ENCODE data around the gene BTBD10. TPM values are rescaled to one million over a fixed set of nuclear protein-coding genes. Genes with fewer than 3 reads are reported as not detected.
"Not testable (repeated sequence)": the region's sequence is repeated elsewhere in the genome, so short reads cannot be mapped to it uniquely, and the experiment has no call there.

BTBD10 gene
- total RNA-seq, 1 experiment from 2014 or later, result 27.7 TPM

DNA sequence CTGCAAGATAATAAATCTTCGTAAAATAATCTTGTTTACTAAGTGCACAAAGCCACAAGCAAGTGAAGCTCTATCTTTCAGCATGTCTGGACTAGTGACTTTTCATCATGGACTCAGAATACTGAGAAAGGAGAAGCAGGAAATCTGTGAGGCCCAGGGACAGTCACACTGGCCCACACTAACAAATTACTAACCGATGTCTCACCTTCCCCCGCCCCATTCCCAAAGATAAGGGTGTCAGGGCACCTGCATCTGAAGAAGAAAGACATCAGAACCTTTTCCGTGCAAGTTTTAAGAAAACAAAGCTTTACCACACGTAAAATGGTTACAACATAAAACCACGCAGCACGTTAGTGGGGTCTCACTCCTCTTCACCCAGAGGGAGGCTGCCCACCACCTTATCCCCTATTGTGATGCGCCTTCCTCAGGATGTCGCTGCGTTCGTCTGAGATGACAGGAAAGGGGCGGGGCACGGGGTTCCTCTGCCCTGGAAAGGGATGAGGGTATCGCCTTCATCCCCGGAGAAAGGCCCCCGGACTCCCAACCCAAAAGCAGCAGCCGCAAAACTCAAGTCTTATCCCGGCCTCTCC is 616 bp downstream of the BTBD10 start:
- Histone ChIP-seq H3K27me3 (ENCODE audit: control insufficient read depth, insufficient read depth, low read length) (no peaks in the 10 kb centered on the region), H3K36me3 (replicated peaks; ENCODE audit: control insufficient read depth, insufficient read depth, low read length) (no peaks in the 10 kb centered on the region), H3K4me3 (ENCODE audit: insufficient read depth, low read depth, low read length) (peak overlapping the region; percentile 79)
- DNase-seq, result peak; percentile 79

DNA sequence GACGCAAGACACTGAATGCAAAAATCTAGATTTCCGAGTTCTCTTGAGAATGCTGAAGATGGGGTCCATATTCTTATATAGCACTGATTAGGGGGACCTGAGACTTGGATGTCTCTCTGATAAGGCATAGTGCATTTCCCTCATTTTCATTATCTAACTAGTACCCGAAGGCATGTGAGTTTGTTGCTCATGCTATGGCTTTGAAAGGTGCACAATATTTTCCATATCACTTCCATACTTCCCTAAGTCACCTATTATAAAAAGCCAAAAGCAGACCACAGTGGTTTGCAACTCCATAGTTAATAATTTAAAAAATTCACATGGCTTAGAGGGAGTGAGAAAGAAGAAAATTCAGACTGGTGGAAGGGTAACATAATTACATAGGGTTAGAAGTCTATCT is 1.7 kb downstream of the BTBD10 start:
- H3K4me3 ChIP-seq (ENCODE audit: insufficient read depth, low read depth, low read length), result no peak overlapping the region
- H3K36me3 ChIP-seq (replicated peaks; ENCODE audit: control insufficient read depth, insufficient read depth, low read length), result no peaks in the 10 kb centered on the region
- no peaks in the 10 kb centered on the region for H3K27me3 ChIP-seq (ENCODE audit: control insufficient read depth, insufficient read depth, low read length)
- no peak for DNase-seq

DNA sequence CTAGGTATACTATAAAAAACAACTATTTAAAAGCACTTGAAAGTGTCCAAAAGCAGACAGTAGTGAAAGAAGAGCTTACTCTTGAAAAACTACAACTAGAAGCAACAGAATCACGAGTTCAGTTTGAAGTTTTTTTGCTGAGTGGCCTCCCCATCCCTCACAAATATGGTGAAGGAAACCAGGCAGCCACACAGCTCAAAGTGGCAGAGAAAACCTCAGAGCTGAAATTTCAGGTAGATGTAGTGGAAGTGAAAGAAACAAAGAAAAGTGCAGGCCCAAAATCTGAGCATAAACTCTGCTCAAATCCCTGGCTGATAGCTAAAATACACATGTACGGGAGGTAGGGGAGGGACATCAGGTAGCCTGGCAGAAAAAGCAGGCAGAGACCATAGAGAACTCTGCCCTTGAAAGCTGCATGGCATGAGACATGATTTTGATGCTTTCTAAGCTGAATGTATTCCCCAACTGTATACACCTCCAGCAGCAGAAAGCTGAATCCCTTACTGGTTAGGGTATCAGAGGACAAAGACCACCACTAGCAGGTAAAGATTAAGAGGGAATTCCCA is 12.1 kb downstream of the BTBD10 start:
- DNase-seq, result no peak
- Histone ChIP-seq H3K27me3 (ENCODE audit: control insufficient read depth, insufficient read depth, low read length) (no peaks in the 10 kb centered on the region), H3K4me3 (ENCODE audit: insufficient read depth, low read depth, low read length) (no peak overlapping the region), H3K36me3 (replicated peaks; ENCODE audit: control insufficient read depth, insufficient read depth, low read length) (no peaks in the 10 kb centered on the region)

DNA sequence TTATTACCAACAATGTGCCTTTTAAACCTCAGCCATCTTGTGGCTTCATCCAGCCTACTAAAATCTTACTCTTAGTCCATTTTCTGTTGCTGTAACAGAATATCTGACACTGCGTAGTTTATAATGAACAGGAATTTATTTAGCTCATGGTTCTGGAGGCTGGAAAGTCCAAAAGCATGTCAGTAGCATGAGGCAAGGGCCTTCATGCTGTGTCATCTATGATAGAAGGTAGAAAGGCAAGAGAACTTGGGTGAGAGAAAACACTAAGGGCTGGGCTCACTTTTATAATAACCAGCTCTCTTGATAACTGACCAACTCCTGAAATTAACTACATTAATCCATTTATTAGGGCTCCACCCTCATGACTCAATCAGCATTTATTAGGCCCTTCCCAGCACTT is 13.5 kb downstream of the BTBD10 start:
- no peak overlapping the region for H3K4me3 ChIP-seq (ENCODE audit: insufficient read depth, low read depth, low read length)
- no peaks in the 10 kb centered on the region for H3K36me3 ChIP-seq (replicated peaks; ENCODE audit: control insufficient read depth, insufficient read depth, low read length)
- H3K27me3 ChIP-seq (ENCODE audit: control insufficient read depth, insufficient read depth, low read length), result no peaks in the 10 kb centered on the region
- no peak for DNase-seq

DNA sequence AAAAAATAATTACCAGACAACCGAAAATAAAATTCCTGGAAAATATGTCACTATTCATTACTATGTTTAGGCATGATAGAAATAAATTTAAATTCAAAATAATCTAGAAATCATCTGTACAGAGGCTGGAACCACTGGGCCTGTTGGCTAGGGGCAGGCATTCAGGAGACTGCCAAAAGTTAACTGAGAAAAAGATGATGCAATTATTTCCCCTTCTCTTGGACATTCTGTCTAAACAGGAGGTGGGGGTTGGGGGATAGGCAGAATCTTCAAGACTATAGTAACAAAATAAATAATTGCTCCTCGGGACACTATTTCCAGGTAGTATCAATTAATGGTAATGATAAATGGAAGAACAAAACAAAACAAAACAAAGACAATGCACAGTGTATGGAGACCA is 14.1 kb downstream of the BTBD10 start:
- H3K4me3 ChIP-seq (ENCODE audit: insufficient read depth, low read depth, low read length), result no peak overlapping the region
- H3K36me3 ChIP-seq (replicated peaks; ENCODE audit: control insufficient read depth, insufficient read depth, low read length), result no peaks in the 10 kb centered on the region
- H3K27me3 ChIP-seq (ENCODE audit: control insufficient read depth, insufficient read depth, low read length), result no peaks in the 10 kb centered on the region
- DNase-seq, result no peak

DNA sequence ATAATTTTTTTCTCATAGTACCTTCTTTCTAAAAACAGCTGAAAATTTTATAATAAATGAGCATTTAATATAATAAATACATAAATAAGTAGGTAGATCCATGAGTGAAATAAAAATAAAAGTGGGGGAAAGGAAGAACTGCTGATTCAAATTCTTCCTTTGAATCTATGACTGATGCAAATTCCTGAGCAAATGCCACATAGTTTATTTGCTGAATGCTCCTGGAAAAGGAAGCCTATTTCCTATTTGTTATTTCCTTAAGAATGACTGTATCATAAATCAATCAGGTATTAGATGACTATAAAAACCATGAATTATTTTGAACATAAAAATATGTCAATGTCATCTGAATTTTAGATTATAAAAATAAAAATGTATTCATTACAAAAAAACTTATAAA is 16.6 kb downstream of the BTBD10 start:
- Histone ChIP-seq H3K36me3 (replicated peaks; ENCODE audit: control insufficient read depth, insufficient read depth, low read length) (no peaks in the 10 kb centered on the region), H3K4me3 (ENCODE audit: insufficient read depth, low read depth, low read length) (no peak overlapping the region), H3K27me3 (ENCODE audit: control insufficient read depth, insufficient read depth, low read length) (no peaks in the 10 kb centered on the region)
- no peak for DNase-seq

DNA sequence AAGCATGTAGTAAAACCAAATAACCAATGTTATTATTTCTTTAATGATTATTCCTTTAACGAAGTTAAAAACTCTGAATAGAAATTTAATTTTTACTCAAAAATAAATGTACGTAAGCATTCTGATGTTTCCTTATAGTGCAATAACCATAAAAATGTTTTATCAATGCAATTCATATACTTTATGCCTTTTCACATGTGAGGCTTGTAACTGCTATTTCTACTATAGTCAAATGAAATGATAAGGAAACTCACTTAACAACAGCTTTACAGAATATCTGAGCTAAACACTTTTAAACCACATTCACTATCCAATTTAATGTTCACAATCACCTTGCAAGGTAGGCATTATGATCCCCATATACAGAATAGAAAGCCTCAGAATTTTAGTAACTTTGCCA is 17.4 kb downstream of the BTBD10 start:
- H3K4me3 ChIP-seq (ENCODE audit: insufficient read depth, low read depth, low read length), result no peak overlapping the region
- H3K36me3 ChIP-seq (replicated peaks; ENCODE audit: control insufficient read depth, insufficient read depth, low read length), result no peaks in the 10 kb centered on the region
- no peak for DNase-seq
- H3K27me3 ChIP-seq (ENCODE audit: control insufficient read depth, insufficient read depth, low read length), result no peaks in the 10 kb centered on the region

DNA sequence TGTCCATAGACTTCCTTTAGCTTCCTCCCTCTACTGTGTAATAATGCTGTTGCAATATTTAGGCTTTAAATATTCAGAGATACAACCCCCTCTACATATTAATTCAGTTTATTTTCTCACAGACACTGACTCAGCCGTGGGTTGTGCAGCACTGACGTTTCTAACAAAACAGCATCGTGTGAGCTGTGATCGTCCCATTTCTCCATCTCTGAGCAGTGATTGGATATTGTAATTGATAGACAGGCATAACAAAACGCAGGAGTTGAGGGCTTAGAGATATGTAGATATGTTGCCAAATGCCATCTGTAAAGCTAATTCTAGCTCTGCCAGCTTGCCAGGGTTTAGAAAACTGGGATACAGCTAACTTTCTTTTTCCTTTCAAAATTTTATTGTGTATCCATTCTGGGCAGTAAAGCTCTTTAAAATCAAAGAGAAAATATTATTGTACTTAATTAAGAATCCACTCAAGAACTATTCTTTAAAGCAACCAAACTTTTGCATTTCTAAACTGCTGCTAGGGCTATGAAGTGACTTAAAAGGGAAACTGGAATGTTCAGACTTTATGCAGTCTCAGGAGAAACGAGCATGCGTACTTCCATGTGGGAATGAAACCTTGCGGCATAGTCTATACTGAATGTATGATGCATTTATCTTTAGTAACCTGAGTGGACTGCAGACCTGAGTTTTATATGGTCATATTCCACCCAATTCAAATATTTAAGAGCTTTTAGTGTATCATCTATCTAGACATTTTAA is 22.7 kb downstream of the BTBD10 start:
- Histone ChIP-seq H3K27me3 (ENCODE audit: control insufficient read depth, insufficient read depth, low read length) (no peaks in the 10 kb centered on the region), H3K36me3 (replicated peaks; ENCODE audit: control insufficient read depth, insufficient read depth, low read length) (no peaks in the 10 kb centered on the region), H3K4me3 (ENCODE audit: insufficient read depth, low read depth, low read length) (no peak overlapping the region)
- DNase-seq, result peak; percentile 18

DNA sequence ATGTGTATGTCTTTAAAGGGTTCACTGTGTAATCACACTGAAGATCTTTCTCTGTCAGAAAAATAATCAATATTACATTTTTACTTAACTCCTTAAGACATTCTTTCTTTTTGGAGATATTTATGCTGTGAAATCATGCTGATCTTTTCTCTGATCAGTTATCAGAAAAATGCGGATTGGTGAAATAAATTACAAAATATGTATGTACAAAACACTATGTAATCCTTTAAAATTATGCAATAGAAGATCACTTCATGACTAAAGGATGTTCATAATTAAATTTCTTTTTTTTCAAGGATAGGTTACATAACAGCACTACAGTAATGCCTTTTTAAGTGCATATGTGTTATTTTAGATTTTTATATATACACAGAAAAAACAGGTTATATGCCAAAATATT is 24.7 kb downstream of the BTBD10 start:
- no peak for DNase-seq
- H3K27me3 ChIP-seq (ENCODE audit: control insufficient read depth, insufficient read depth, low read length), result no peaks in the 10 kb centered on the region
- H3K36me3 ChIP-seq (replicated peaks; ENCODE audit: control insufficient read depth, insufficient read depth, low read length), result no peaks in the 10 kb centered on the region
- H3K4me3 ChIP-seq (ENCODE audit: insufficient read depth, low read depth, low read length), result no peak overlapping the region

DNA sequence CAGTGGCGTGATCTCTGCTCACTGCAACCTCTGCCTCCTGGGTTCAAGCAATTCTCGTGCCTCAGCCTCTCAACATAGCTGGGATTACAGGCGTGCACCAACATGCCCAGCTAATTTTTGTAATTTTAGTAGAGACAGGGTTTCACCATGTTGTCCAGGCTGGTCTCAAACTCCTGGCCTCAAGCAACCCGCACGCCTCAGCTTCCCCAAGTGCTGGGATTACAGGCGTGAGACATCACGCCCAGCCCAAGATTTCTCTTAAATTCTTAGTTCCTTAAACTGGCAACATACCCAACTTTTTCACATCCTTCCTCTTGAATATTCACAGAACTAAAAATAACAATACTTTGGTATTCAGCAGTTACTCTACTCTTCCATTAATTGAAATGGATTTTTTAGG is 26.2 kb downstream of the BTBD10 start:
- H3K27me3 ChIP-seq (ENCODE audit: control insufficient read depth, insufficient read depth, low read length); DNase-seq; H3K36me3 ChIP-seq (replicated peaks; ENCODE audit: control insufficient read depth, insufficient read depth, low read length); H3K4me3 ChIP-seq (ENCODE audit: insufficient read depth, low read depth, low read length): not testable (repeated sequence)

DNA sequence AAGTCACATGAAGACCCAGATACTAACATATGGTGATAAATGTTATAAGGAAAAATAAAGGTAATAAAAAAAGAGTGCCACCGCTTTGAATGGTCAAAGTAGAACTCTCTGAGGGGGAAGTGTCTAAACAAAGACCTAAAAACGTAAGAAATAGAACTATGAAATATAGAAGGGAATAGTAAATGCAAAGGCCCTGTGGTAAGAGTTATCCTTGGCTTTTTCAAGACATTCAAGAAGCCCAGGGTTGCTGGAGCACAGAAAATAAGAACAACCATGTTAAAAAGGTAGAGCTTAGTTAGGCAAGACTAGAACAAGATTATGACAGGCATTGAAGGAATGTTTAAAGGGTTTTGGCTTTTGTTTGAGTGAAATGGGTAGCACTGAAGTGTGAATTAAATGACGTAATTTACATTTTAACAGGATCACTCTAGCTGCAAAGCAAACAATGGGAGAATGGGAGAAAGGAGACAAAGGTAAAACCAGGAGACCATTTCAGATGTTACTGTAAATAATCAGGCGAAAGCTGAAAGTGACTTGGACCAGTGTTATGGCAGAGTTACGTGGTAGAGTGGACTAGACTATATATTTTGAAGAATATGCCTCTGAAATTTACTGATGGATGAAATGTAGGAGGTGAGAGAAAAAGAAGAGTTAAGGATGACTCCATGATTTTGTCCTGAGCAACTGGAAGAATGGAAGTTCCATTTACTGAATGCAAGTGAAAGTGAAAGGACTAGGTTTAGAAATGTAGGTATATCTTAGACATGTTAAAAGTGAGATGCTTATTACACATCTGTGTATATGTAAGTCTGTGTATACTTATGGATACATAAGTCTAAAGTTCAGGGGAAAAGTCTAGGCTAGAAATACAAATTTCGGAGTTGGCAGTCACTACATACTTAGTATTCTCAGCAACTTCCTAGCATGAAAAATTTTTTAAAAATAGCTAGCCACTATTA is 28.5 kb downstream of the BTBD10 start:
- Histone ChIP-seq H3K36me3 (replicated peaks; ENCODE audit: control insufficient read depth, insufficient read depth, low read length) (no peaks in the 10 kb centered on the region), H3K27me3 (ENCODE audit: control insufficient read depth, insufficient read depth, low read length) (no peaks in the 10 kb centered on the region), H3K4me3 (ENCODE audit: insufficient read depth, low read depth, low read length) (no peak overlapping the region)
- peak; percentile 3 for DNase-seq

DNA sequence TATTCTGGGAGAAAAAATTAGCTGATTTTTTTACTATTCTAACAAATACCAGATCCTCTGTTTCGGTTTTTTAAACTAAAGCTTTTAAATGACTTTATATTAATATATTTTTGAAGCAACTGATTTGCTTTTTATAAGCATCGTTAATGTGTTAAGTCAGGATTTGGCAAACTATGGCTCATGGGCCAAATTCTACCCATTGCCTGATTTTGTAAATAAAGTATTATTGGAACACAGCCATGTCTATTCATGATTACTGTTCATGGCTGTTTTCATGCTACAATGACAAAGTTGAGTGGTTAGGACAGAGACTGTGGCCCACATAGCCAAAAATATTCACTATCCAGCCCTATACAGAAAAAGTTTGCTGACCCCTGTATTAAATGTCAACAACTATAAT is 29.6 kb downstream of the BTBD10 start:
- no peaks in the 10 kb centered on the region for H3K27me3 ChIP-seq (ENCODE audit: control insufficient read depth, insufficient read depth, low read length)
- no peak overlapping the region for H3K4me3 ChIP-seq (ENCODE audit: insufficient read depth, low read depth, low read length)
- H3K36me3 ChIP-seq (replicated peaks; ENCODE audit: control insufficient read depth, insufficient read depth, low read length), result no peaks in the 10 kb centered on the region
- no peak for DNase-seq

DNA sequence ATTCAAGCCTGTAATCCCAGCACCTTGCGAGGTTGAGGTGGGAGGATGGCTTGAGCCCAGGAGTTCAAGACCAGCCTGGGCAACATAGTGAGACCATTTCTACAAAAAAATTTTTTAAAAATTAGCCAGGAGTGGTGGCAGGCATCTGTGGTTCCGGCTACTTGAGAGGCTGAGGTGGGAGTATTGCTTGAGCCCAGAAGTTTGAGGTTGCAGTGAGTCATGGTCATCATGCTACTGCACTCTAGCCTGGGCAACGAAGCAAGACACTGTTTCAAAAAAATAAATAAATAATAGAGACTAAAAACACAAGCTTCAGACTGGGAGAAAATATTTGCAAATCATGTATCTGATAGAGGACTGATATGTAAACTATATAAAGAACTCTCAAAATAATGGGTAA is 33.2 kb downstream of the BTBD10 start:
- DNase-seq, result no peak
- Histone ChIP-seq H3K36me3 (replicated peaks; ENCODE audit: control insufficient read depth, insufficient read depth, low read length) (no peaks in the 10 kb centered on the region), H3K4me3 (ENCODE audit: insufficient read depth, low read depth, low read length) (no peak overlapping the region), H3K27me3 (ENCODE audit: control insufficient read depth, insufficient read depth, low read length) (no peaks in the 10 kb centered on the region)

DNA sequence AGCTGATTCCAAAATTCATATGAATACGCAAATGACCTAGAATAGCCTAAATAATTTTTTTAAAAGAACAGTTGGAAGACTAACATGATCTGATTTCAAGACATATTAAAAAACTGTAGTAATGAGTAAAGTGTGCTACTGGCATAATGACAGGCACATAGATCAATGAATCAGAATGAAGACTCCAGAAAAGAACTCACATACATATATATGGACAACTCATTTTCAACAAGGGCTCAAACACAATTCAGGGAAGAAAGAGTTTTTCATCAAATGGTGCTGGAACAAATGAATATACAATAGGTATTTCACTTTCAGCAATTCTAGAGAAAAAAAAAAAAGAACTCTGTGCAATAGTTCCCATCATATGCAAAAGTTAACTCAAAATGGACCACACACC is 33.7 kb downstream of the BTBD10 start:
- H3K4me3 ChIP-seq (ENCODE audit: insufficient read depth, low read depth, low read length), result no peak overlapping the region
- no peaks in the 10 kb centered on the region for H3K36me3 ChIP-seq (replicated peaks; ENCODE audit: control insufficient read depth, insufficient read depth, low read length)
- H3K27me3 ChIP-seq (ENCODE audit: control insufficient read depth, insufficient read depth, low read length), result no peaks in the 10 kb centered on the region
- no peak for DNase-seq
